Smooth muscle cell of the umbilical artery (primary cell): ENCODE data around the gene CMYA5. TPM values are rescaled to one million over a fixed set of nuclear protein-coding genes. Genes with fewer than 3 reads are reported as not detected.

ENCODE experiments used
- total RNA-seq: library from RNA; depleted of rRNA; stranded (reverse); fragments of >200 nt; gene quantifications from 2 replicates; pipeline ENCODE4 v1.2.3, GENCODE V29; 2014

CMYA5 gene
- under 0.01 and 0.28 TPM in 2 replicates for total RNA-seq

DNA sequence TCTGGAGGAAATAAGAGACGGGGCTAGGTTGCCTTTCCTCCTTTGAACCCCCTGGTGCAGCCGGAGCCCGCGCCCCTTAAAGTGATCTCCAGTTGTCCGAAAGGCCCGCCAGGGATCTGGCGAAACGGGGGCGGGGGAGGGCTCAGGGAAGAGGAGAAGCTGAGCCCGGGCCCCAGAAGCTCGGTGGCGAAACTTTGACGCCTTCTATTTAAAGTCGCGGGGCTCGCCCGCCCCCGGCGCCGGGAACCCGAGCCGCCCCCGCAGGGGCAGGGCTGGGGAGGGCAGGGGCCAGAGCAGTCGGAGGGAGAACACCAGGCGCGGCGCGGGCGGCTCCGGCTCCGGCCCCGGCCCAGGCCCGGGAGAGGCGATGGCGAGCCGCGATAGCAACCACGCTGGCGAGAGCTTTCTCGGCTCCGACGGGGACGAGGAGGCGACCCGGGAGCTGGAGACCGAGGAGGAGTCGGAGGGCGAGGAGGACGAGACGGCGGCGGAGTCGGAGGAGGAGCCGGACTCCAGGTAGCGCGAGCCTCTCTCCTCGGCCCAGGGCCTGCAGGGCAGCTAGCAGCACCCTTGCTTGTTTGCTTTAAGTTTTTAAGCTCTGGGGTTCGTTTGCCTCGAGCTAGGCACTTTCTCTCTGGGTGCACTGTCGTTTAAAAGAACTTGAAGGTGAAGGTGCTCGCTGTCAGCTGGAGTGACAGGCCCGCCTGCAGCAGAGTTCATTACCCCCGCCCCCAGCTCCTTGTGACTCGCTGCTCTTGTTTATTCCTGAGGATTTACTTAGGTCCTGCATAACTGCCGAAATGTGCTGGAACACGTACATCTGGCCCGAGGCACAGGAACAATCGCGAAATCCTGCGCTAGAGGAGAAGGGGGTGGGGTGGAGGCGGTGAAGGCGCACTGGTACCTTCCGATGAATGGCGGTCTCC is at the start of gene CMYA5:
Gene CMYA5 (plus strand): TSS at position 296 of the 926 bp plus-strand sequence. CDS start 72 bp downstream, at position 368.

Other genes with a start within 250 kb of the CMYA5 start
- gene HOMER1, start 175.7 kb upstream of the CMYA5 start, total RNA-seq, result 10.1 and 15.8 TPM in 2 replicates
- 32.1 and 45.1 TPM in 2 replicates for gene TENT2, start 77.4 kb upstream of the CMYA5 start, total RNA-seq